WERI-Rb-1 (cell line): Measurements from ENCODE around the gene MID1.

ENCODE experiments used
- DNase-seq: peaks from one replicate; pipeline ENCODE4 v3.0.0-alpha.2; 2020
- H3K27ac ChIP-seq: fragments of 250-450 bp; sonication (Bioruptor Pico); 2 replicates; pipeline ENCODE4 v1.5.1; 2020; ENCODE audit warnings: mild to moderate bottlenecking, moderate library complexity
- H3K27me3 ChIP-seq: fragments of 250-450 bp; sonication (Bioruptor Pico); 2 replicates; pipeline ENCODE4 v1.5.1; 2021; ENCODE audit warnings: mild to moderate bottlenecking, low read depth, moderate library complexity; ENCODE audit not compliant: insufficient read depth, severe bottlenecking
- H3K36me3 ChIP-seq: fragments of 250-450 bp; sonication (Bioruptor Pico); 2 replicates; pipeline ENCODE4 v1.5.1; 2020; ENCODE audit warnings: mild to moderate bottlenecking, moderate library complexity
- H3K4me3 ChIP-seq: 2 replicates; pipeline ENCODE4 v1.5.1; 2011; ENCODE audit warnings: low read depth, mild to moderate bottlenecking, control low read depth, low read length
- H3K9me3 ChIP-seq: fragments of 250-450 bp; sonication (Bioruptor Pico); 2 replicates; pipeline ENCODE4 v1.5.1; 2021; ENCODE audit warnings: mild to moderate bottlenecking, moderate library complexity; ENCODE audit not compliant: severe bottlenecking
- TF ChIP-seq, protein P1 (sequence below): IDR thresholded peaks from 2 replicates; pipeline ENCODE4 v1.5.1; 2011; ENCODE audit warnings: low read depth, mild to moderate bottlenecking, control low read depth, inconsistent platforms, low read length

The MID1 gene

GRCh38 chrX:10414156-10414824 lies 206.1 kb downstream of the MID1 start:
- Histone ChIP-seq H3K27me3 (peaks cover 9% of the 10 kb centered on the region), H3K9me3 (no peaks in the 10 kb centered on the region), H3K4me3 (no peak overlapping the region), H3K27ac (no peak overlapping the region), H3K36me3 (no peaks in the 10 kb centered on the region)
- TF ChIP-seq, protein P1, sequence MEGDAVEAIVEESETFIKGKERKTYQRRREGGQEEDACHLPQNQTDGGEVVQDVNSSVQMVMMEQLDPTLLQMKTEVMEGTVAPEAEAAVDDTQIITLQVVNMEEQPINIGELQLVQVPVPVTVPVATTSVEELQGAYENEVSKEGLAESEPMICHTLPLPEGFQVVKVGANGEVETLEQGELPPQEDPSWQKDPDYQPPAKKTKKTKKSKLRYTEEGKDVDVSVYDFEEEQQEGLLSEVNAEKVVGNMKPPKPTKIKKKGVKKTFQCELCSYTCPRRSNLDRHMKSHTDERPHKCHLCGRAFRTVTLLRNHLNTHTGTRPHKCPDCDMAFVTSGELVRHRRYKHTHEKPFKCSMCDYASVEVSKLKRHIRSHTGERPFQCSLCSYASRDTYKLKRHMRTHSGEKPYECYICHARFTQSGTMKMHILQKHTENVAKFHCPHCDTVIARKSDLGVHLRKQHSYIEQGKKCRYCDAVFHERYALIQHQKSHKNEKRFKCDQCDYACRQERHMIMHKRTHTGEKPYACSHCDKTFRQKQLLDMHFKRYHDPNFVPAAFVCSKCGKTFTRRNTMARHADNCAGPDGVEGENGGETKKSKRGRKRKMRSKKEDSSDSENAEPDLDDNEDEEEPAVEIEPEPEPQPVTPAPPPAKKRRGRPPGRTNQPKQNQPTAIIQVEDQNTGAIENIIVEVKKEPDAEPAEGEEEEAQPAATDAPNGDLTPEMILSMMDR, result no peak
- DNase-seq, result no peak

- Histone ChIP-seq H3K9me3 (no peaks in the 10 kb centered on the region), H3K27me3 (peaks cover 8% of the 10 kb centered on the region), H3K27ac (no peak overlapping the region), H3K36me3 (no peaks in the 10 kb centered on the region), H3K4me3 (no peak overlapping the region)
- TF ChIP-seq, protein P1, result no peak
- DNase-seq, result no peak
These were observed 215.9 kb downstream of the MID1 start for GRCh38 chrX:10404436-10404835.

GRCh38 chrX:10401239-10401638 lies 219.1 kb downstream of the MID1 start:
- H3K9me3 ChIP-seq, result no peaks in the 10 kb centered on the region
- H3K4me3 ChIP-seq, result no peak overlapping the region
- no peaks in the 10 kb centered on the region for H3K36me3 ChIP-seq
- TF ChIP-seq, protein P1, result no peak
- no peak overlapping the region for H3K27ac ChIP-seq
- no peak for DNase-seq
- peaks cover 10% of the 10 kb centered on the region for H3K27me3 ChIP-seq

GRCh38 chrX:10399043-10399741 lies 221.2 kb downstream of the MID1 start:
- TF ChIP-seq, protein P1, result no peak
- H3K9me3 ChIP-seq, result no peaks in the 10 kb centered on the region
- peaks cover 17% of the 10 kb centered on the region for H3K27me3 ChIP-seq
- H3K27ac ChIP-seq, result no peak overlapping the region
- DNase-seq, result no peak
- H3K36me3 ChIP-seq, result no peaks in the 10 kb centered on the region
- no peak overlapping the region for H3K4me3 ChIP-seq

DNA sequence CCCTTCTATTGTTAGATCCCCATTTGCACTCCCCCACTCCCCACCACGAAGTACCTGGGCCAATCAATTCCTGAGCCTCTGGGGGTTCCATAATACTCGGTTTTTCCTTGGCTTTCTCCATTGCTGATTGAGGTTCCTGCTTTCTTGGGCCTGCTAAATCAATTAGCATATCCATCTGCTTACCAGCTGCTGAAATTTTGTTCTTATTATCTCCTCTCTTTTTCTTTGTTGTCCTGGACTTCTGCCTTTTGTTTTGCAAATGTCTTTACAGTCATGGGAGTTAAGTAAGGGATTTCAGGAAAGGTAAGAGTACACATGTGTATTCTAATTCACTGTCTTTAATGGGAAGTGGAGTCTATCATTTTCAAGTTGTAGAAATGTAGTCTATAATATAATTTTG lies 222.2 kb downstream of the MID1 start:
- TF ChIP-seq, protein P1, result no peak
- Histone ChIP-seq H3K9me3 (no peaks in the 10 kb centered on the region), H3K27ac (no peak overlapping the region), H3K36me3 (no peaks in the 10 kb centered on the region), H3K27me3 (peaks cover 23% of the 10 kb centered on the region), H3K4me3 (no peak overlapping the region)
- no peak for DNase-seq

DNA sequence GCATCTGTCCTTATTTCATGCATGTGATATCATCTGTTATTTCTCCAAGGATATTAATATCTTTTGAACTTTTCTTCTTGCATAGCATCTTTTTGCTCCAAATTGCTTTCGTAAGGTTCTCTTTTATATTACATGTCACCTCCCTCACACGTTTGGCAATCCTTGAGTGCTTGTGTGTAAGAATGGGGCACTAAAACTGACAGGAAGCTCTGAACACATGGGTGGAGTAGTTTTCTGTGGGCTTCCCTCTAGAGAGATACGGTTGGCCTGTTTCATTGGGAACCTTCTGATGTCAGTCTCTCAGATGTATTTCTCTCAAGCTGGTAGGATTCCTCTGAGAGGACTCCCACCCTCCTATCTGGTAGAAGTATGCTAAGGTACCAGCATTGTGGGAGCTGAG lies 223.0 kb downstream of the MID1 start:
- Histone ChIP-seq H3K9me3 (no peaks in the 10 kb centered on the region), H3K27me3 (peaks cover 28% of the 10 kb centered on the region), H3K36me3 (no peaks in the 10 kb centered on the region), H3K4me3 (no peak overlapping the region), H3K27ac (no peak overlapping the region)
- TF ChIP-seq, protein P1, result no peak
- no peak for DNase-seq
